ENCODE data around the gene LHX1. TPM values are rescaled to one million over a fixed set of nuclear protein-coding genes. Genes with fewer than 3 reads are reported as not detected.

Gene LHX1
- total RNA-seq, 4 donors from 2014 or later, result not detected

- intact Hi-C loops (cut with DNase I; ENCODE audit: low total_unique reads), result no loop called here
- 48 to 58% methylated on average over 6 to 13 of the region's 13 CpGs for whole genome bisulfite sequencing, 2 donors (ENCODE audit: low coverage in 1 of 2)
Observed at GRCh38 chr17:36928471-36929345, 8.6 kb upstream of the LHX1 start.

GRCh38 chr17:36929851-36930582 lies 7.3 kb upstream of the LHX1 start:
- Histone ChIP-seq H3K4me3 (no peak overlapping the region), H3K27ac (no peak overlapping the region), H3K36me3 (no peaks in the 10 kb centered on the region), H3K9me3 (no peaks in the 10 kb centered on the region), H3K27me3 (peaks cover 91% of the 10 kb centered on the region), H3K4me1 (peaks cover 13 to 38% (median 33%) of the 10 kb centered on the region in 4 donors)
- WGBS, 2 donors (ENCODE audit: low coverage in 1 of 2), result 30 to 46% methylated on average over 6 to 16 of the region's 16 CpGs
- in situ Hi-C loops (cut with MboI; ENCODE audit: low pct_ligation_motif_present in 1 of 4, low pct_unique_long_range_greater_than_20kb in 1 of 4, low sequenced_read_pairs in 3 of 4) (no loop called here), intact Hi-C loops (cut with DNase I; ENCODE audit: low total_unique reads) (no loop called here)
- TF ChIP-seq EP300 (IDR thresholded peaks at IDR 0.05; ENCODE audit: low read depth) (no peak), POLR2AphosphoS5 (IDR thresholded peaks at IDR 0.05) (no peak), CTCF (IDR thresholded peaks at IDR 0.05) (no peak), POLR2A (IDR thresholded peaks at IDR 0.05) (no peak)
- no peak for DNase-seq

More at GRCh38 chr17:36928471-36929345, 8.6 kb upstream of the LHX1 start:
- no peaks in the 10 kb centered on the region for H3K9me3 ChIP-seq
- H3K27ac ChIP-seq, result no peak overlapping the region
- no peak for DNase-seq
- no peak overlapping the region for H3K4me3 ChIP-seq
- in situ Hi-C loops (cut with MboI; ENCODE audit: low pct_ligation_motif_present in 1 of 4, low pct_unique_long_range_greater_than_20kb in 1 of 4, low sequenced_read_pairs in 3 of 4), result no loop called here
- peaks cover 5 to 25% (median 20%) of the 10 kb centered on the region in 4 donors for H3K4me1 ChIP-seq
- TF ChIP-seq CTCF (IDR thresholded peaks at IDR 0.05), result no peak
- TF ChIP-seq EP300 (IDR thresholded peaks at IDR 0.05; ENCODE audit: low read depth), result no peak
- no peak for TF ChIP-seq POLR2A (IDR thresholded peaks at IDR 0.05)
- no peak for TF ChIP-seq POLR2AphosphoS5 (IDR thresholded peaks at IDR 0.05)
- H3K36me3 ChIP-seq, result no peaks in the 10 kb centered on the region
- peaks cover 79% of the 10 kb centered on the region for H3K27me3 ChIP-seq

- H3K27ac ChIP-seq, result no peak overlapping the region
- in situ Hi-C loops (cut with MboI; ENCODE audit: low pct_ligation_motif_present in 1 of 4, low pct_unique_long_range_greater_than_20kb in 1 of 4, low sequenced_read_pairs in 3 of 4), result no loop called here
- TF ChIP-seq POLR2AphosphoS5 (IDR thresholded peaks at IDR 0.05), result no peak
- no peak for TF ChIP-seq CTCF (IDR thresholded peaks at IDR 0.05)
- no peak for TF ChIP-seq POLR2A (IDR thresholded peaks at IDR 0.05)
- no peak for TF ChIP-seq EP300 (IDR thresholded peaks at IDR 0.05; ENCODE audit: low read depth)
- H3K9me3 ChIP-seq, result no peaks in the 10 kb centered on the region
- peaks cover 13 to 43% (median 38%) of the 10 kb centered on the region in 4 donors for H3K4me1 ChIP-seq
- H3K4me3 ChIP-seq, result no peak overlapping the region
- WGBS, 2 donors (ENCODE audit: low coverage in 1 of 2), result 67 to 100% methylated on average over 1 of the region's 1 CpG
- H3K36me3 ChIP-seq, result no peaks in the 10 kb centered on the region
- DNase-seq, result no peak
- intact Hi-C loops (cut with DNase I; ENCODE audit: low total_unique reads), result no loop called here
- peaks cover 97% of the 10 kb centered on the region for H3K27me3 ChIP-seq
Observed at GRCh38 chr17:36930583-36930900, 6.7 kb upstream of the LHX1 start.

- no peak for TF ChIP-seq EP300 (IDR thresholded peaks at IDR 0.05; ENCODE audit: low read depth)
- TF ChIP-seq POLR2AphosphoS5 (IDR thresholded peaks at IDR 0.05), result no peak
- no peak for TF ChIP-seq CTCF (IDR thresholded peaks at IDR 0.05)
- no peak for TF ChIP-seq POLR2A (IDR thresholded peaks at IDR 0.05)
- WGBS, 2 donors (ENCODE audit: low coverage in 1 of 2), result 46% methylated on average over 7 of the region's 7 CpGs; no CpG with 5 or more reads in 1 of the 2 donors
- Histone ChIP-seq H3K9me3 (no peaks in the 10 kb centered on the region), H3K36me3 (no peaks in the 10 kb centered on the region), H3K27me3 (peaks cover 100% of the 10 kb centered on the region), H3K27ac (no peak overlapping the region), H3K4me1 (peaks cover 17 to 50% (median 45%) of the 10 kb centered on the region in 4 donors), H3K4me3 (no peak overlapping the region)
- DNase-seq, result no peak
- in situ Hi-C loops (cut with MboI; ENCODE audit: low pct_ligation_motif_present in 1 of 4, low pct_unique_long_range_greater_than_20kb in 1 of 4, low sequenced_read_pairs in 3 of 4), result no loop called here
- intact Hi-C loops (cut with DNase I; ENCODE audit: low total_unique reads), result no loop called here
Observed at GRCh38 chr17:36931096-36931696, 6.1 kb upstream of the LHX1 start.
